A673 (cell line): Measurements from ENCODE around the gene HDAC4. TPM values are rescaled to one million over a fixed set of nuclear protein-coding genes. Genes with fewer than 3 reads are reported as not detected.

Experiments
- BruUV-seq: library from RNA; stranded (reverse); fragments of 400-500 nt; replicated peaks from 2 replicates; lab custom pipeline; 2021; lab: Mats Ljungman, UMichigan
- CTCF ChIA-PET: fragments of 300-600 bp; sonication (Branson Sonifier 250); formaldehyde crosslinking; loops from one replicate; lab custom pipeline; 2022; ENCODE audit warnings: antibody characterized with exemption; lab: Charles Lee
- POLR2A ChIA-PET: fragments of 300-600 bp; sonication (Branson Sonifier 250); formaldehyde crosslinking; loops from one replicate; lab custom pipeline; 2022; ENCODE audit warnings: antibody characterized with exemption; ENCODE audit not compliant: low non-redundant PET; lab: Charles Lee
- DNase-seq: peaks from one replicate; pipeline ENCODE4 v3.0.0-alpha.2; 2015; ENCODE audit warnings: low spot score
- H3K27ac ChIP-seq: fragments of 200-600 bp; sonication (generic); 2 replicates; pipeline ENCODE4 v1.5.1; 2016; ENCODE audit warnings: mixed run types, low read depth, mild to moderate bottlenecking, mixed read lengths, antibody characterized with exemption, low read length; ENCODE audit not compliant: poor library complexity, severe bottlenecking
- H3K27me3 ChIP-seq: fragments of 200-600 bp; sonication (generic); replicated peaks from 2 replicates; pipeline ENCODE4 v1.6.1; 2017; ENCODE audit warnings: mixed run types, low read depth, mild to moderate bottlenecking, mixed read lengths, antibody characterized with exemption, low read length; ENCODE audit not compliant: insufficient read depth, poor library complexity
- H3K36me3 ChIP-seq: fragments of 200-600 bp; sonication (generic); 2 replicates; pipeline ENCODE4 v1.6.1; 2016; ENCODE audit warnings: mixed run types, mild to moderate bottlenecking, mixed read lengths, antibody characterized with exemption, low read length; ENCODE audit not compliant: insufficient read depth, poor library complexity, severe bottlenecking
- H3K4me1 ChIP-seq: fragments of 200-600 bp; sonication (generic); 2 replicates; pipeline ENCODE4 v1.6.1; 2017; ENCODE audit warnings: mixed run types, mild to moderate bottlenecking, mixed read lengths, antibody characterized with exemption, low read length; ENCODE audit not compliant: insufficient read depth, poor library complexity, severe bottlenecking
- H3K4me3 ChIP-seq: fragments of 200-600 bp; sonication (generic); 2 replicates; pipeline ENCODE4 v1.5.1; 2016; ENCODE audit warnings: low read depth, mixed run types, mild to moderate bottlenecking, mixed read lengths, low read length; ENCODE audit not compliant: poor library complexity, severe bottlenecking
- H3K9me3 ChIP-seq: fragments of 200-600 bp; sonication (generic); 2 replicates; pipeline ENCODE4 v1.6.1; 2016; ENCODE audit warnings: mixed run types, low read depth, mild to moderate bottlenecking, mixed read lengths, antibody characterized with exemption, low read length; ENCODE audit not compliant: poor library complexity, severe bottlenecking
- EZH2 ChIP-seq: fragments of 200-600 bp; sonication (generic); IDR thresholded peaks from 2 replicates; pipeline ENCODE4 v1.6.1; 2017; ENCODE audit warnings: borderline replicate concordance, low read depth, mild to moderate bottlenecking, mixed read lengths, antibody characterized with exemption, low read length; ENCODE audit not compliant: poor library complexity, severe bottlenecking
- intact Hi-C: fragments of 100-400 bp; cut with micrococcal nuclease; formaldehyde crosslinking; loops from one replicate; pipeline ENCODE4 v1.10.0; 2022; ENCODE audit not compliant: unreplicated experiment
- total RNA-seq: library from RNA; stranded (reverse); gene quantifications from 2 replicates; pipeline ENCODE4 v1.2.3, GENCODE V29; 2021
- TF ChIP-seq, protein P1 (sequence below): fragments of 300-800, 200-600 bp; sonication (generic); conservative IDR thresholded peaks from 2 replicates; pipeline ENCODE4 v1.5.1; 2017; ENCODE audit warnings: low read depth, mild to moderate bottlenecking, antibody characterized with exemption, low read length, moderate library complexity, mixed read lengths

Gene HDAC4
- total RNA-seq, 1 experiment from 2014 or later: 40.0 TPM

DNA sequence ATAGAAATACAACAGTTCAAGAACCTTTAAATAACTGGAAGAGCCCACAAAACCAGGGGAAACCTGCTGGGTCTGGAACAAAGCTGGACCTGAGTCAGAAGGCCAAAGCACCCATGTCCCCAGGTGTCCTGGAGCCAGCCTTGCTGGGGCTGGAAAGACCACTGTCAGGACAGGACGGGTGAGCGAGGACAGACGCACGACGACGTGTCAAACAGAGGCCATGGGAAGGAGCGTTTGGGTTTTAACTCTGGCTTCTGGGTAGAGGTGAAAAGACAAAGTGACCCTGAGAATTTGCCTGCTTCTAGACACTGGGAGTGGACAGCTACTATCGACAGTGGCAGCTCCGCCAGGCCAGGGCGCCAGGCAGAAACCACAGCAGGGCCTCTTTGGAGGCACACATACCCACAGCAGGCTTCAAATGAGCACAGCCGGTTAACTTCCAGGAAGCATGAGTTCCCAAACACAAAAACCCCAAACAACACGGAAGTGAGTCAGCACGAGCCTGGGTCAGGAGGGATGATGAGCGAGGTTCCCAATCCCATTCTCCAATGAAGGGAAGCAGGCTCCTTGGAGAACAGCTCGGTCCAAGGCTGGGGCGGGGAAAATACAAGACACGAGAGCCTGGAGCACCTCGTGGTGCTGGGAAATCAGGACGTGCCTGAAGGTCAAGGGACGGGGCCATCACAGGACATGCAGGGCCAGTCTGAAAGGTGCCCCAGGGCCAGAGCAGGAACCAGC lies 344.9 kb downstream of the HDAC4 start:
- TF ChIP-seq, protein P1, sequence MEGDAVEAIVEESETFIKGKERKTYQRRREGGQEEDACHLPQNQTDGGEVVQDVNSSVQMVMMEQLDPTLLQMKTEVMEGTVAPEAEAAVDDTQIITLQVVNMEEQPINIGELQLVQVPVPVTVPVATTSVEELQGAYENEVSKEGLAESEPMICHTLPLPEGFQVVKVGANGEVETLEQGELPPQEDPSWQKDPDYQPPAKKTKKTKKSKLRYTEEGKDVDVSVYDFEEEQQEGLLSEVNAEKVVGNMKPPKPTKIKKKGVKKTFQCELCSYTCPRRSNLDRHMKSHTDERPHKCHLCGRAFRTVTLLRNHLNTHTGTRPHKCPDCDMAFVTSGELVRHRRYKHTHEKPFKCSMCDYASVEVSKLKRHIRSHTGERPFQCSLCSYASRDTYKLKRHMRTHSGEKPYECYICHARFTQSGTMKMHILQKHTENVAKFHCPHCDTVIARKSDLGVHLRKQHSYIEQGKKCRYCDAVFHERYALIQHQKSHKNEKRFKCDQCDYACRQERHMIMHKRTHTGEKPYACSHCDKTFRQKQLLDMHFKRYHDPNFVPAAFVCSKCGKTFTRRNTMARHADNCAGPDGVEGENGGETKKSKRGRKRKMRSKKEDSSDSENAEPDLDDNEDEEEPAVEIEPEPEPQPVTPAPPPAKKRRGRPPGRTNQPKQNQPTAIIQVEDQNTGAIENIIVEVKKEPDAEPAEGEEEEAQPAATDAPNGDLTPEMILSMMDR: no peak
- no peak for TF ChIP-seq EZH2
- ChIA-PET CTCF (no interaction called here), POLR2A (no interaction called here)
- DNase-seq: no peak
- H3K27me3 ChIP-seq: no peaks in the 10 kb centered on the region
- no peaks in the 10 kb centered on the region for H3K4me1 ChIP-seq
- H3K27ac ChIP-seq: no peak overlapping the region
- H3K36me3 ChIP-seq: no peaks in the 10 kb centered on the region
- BruUV-seq: no TSS peak
- H3K9me3 ChIP-seq: no peaks in the 10 kb centered on the region
- H3K4me3 ChIP-seq: no peak overlapping the region
- intact Hi-C loops: no loop called here

DNA sequence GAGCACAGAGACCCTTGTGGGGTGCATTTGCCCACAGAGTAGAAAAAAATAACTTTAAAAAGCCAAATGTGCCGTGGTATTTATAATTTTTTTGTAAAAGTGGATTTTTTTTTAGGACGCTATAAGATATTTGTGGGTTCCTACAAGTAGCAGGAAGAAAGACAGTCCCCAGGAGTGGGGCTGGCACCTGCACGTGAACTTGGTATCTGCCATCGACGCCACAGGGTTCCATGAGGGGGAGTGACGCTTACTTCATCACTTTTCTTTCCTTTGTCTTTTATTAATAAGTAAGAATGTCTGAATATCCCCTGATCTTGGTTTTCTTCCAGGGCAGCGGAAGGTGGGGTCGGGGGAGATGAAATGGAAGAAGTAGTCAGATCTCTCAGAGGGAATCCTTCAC lies 345.9 kb downstream of the HDAC4 start:
- Histone ChIP-seq H3K4me1 (no peaks in the 10 kb centered on the region), H3K36me3 (no peaks in the 10 kb centered on the region), H3K27me3 (no peaks in the 10 kb centered on the region), H3K4me3 (no peak overlapping the region), H3K27ac (no peak overlapping the region), H3K9me3 (no peaks in the 10 kb centered on the region)
- POLR2A ChIA-PET: no interaction called here
- no peak for TF ChIP-seq EZH2
- TF ChIP-seq, protein P1: no peak
- BruUV-seq: no TSS peak
- no peak for DNase-seq
- intact Hi-C loops: no loop called here
- CTCF ChIA-PET: no interaction called here

DNA sequence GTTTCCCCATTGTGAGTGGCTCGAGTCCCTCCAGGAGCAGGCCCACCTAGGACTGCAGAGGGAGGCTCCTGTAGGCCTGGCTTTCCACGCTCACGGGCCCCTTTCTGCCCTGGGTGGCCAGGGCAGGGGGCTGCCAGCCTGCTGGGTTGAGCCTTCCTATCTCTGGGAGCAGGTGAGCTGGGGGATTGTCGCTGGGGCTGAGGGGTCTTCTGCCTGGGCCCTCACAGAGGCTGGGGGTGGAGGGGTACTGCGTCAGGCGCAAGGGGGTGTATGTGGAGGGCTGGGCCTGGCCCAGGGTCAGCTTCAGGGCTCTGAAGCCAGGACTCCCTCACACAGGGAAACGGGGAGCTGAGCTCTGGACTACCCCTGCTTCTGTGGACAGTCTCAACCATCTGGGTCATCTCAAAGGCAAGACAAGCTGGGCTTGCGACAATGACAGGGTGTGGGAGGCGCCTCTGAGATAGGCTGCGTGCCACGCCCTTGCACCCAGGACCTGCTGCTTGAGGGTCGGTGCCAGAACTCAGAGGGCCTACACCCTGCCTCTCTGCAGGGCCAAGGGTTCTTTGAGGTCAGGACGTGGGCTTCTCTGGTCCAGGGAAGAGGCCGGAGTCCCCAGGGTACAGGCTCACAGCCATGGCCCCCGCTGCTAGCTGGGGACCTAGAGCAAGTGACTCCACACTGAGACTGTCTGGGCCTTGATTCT lies 346.9 kb downstream of the HDAC4 start:
- no peak for TF ChIP-seq EZH2
- TF ChIP-seq, protein P1: no peak
- Histone ChIP-seq H3K4me3 (no peak overlapping the region), H3K27ac (no peak overlapping the region), H3K9me3 (no peaks in the 10 kb centered on the region), H3K36me3 (no peaks in the 10 kb centered on the region), H3K4me1 (no peaks in the 10 kb centered on the region), H3K27me3 (no peaks in the 10 kb centered on the region)
- POLR2A ChIA-PET: no interaction called here
- DNase-seq: no peak
- BruUV-seq: no TSS peak
- CTCF ChIA-PET: no interaction called here
- intact Hi-C loops: no loop called here
